GM12874 (cell line): ENCODE results near the gene ADCY10.

ENCODE experiments used
- CTCF ChIP-seq: IDR thresholded peaks from 2 replicates; pipeline ENCODE4 v1.5.1; 2011; ENCODE audit warnings: low read depth, mild to moderate bottlenecking, control low read depth, low read length, moderate library complexity; ENCODE audit not compliant: insufficient read depth

Gene ADCY10

GRCh38 chr1:167880580-167881021, 33.3 kb downstream of the ADCY10 start:
- TF ChIP-seq CTCF = no peak

GRCh38 chr1:167879508-167879907, 34.4 kb downstream of the ADCY10 start:
- TF ChIP-seq CTCF = no peak

GRCh38 chr1:167878372-167879160, 35.4 kb downstream of the ADCY10 start:
- TF ChIP-seq CTCF = peak; percentile 21; the same call in 1 of the 2 replicates

- TF ChIP-seq CTCF = no peak
Observed at GRCh38 chr1:167876597-167877175, 37.2 kb downstream of the ADCY10 start.

GRCh38 chr1:167871331-167871730, 42.6 kb downstream of the ADCY10 start:
- TF ChIP-seq CTCF = no peak

- no peak for TF ChIP-seq CTCF
Observed at GRCh38 chr1:167864392-167865032, 49.4 kb downstream of the ADCY10 start.

GRCh38 chr1:167863921-167864279, 50.0 kb downstream of the ADCY10 start:
- TF ChIP-seq CTCF = no peak
